PC-3 (cell line): ENCODE results near the gene OR2AK2.

Source experiments
- CTCF ChIP-seq: fragments of 300-600 bp; sonication (generic); conservative IDR thresholded peaks from 2 replicates; pipeline ENCODE4 v1.5.1; 2017; ENCODE audit warnings: antibody characterized with exemption, low read depth, mild to moderate bottlenecking, low read length
- EZH2phosphoT487 ChIP-seq: fragments of 300-600 bp; sonication (generic); IDR thresholded peaks from 2 replicates; pipeline ENCODE4 v1.6.1; 2018; ENCODE audit warnings: mild to moderate bottlenecking, antibody characterized with exemption, low read length, borderline replicate concordance

DNA sequence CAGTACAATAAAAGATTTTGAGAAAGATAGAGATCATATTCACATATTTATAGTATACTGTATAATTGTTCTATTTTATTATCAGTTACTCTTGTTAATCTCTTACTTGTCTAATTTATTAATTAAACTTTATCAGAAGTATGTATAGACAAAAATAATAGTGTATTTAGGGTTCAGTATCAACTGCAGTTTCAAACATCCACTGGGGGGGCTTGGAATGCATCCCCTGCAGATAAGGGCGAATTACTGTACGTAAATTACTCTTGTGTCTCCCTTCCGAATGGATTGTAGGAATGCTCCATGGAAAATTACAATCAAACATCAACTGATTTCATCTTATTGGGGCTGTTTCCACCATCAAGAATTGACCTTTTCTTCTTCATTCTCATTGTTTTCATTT, 16.5 kb upstream of the OR2AK2 start, which contains the start of gene OR2L8:
- TF ChIP-seq EZH2phosphoT487, result no peak
- no peak for TF ChIP-seq CTCF
